Measurements from ENCODE around the gene RPS3. TPM values are rescaled to one million over a fixed set of nuclear protein-coding genes. Genes with fewer than 3 reads are reported as not detected.
"Not testable (repeated sequence)": the region's sequence is repeated elsewhere in the genome, so short reads cannot be mapped to it uniquely, and the experiment has no call there.

Gene RPS3
- total RNA-seq, 1 experiment from 2014 or later: 4,109 TPM

DNA sequence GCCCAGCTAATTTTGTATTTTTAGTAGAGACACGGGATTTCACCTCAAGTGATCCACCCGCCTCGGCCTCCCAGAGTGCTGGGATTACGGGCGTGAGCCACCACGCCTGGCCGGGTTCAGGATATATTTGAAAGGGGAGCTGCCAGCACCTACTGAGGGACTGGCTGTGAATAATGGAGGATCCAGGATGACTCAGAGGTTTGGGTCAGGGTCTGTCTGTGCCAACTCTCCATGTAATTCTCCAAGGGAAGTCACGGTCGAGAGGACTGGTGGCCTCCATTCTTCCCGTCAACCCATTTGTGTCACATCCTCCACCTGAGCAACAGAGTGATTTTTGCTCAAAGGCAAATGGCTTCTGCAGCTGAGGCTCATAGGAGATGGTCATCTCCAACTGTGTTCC is 44.3 kb upstream of the RPS3 start (continued):
- TF ChIP-seq, protein P1, sequence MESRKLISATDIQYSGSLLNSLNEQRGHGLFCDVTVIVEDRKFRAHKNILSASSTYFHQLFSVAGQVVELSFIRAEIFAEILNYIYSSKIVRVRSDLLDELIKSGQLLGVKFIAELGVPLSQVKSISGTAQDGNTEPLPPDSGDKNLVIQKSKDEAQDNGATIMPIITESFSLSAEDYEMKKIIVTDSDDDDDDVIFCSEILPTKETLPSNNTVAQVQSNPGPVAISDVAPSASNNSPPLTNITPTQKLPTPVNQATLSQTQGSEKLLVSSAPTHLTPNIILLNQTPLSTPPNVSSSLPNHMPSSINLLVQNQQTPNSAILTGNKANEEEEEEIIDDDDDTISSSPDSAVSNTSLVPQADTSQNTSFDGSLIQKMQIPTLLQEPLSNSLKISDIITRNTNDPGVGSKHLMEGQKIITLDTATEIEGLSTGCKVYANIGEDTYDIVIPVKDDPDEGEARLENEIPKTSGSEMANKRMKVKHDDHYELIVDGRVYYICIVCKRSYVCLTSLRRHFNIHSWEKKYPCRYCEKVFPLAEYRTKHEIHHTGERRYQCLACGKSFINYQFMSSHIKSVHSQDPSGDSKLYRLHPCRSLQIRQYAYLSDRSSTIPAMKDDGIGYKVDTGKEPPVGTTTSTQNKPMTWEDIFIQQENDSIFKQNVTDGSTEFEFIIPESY (IDR thresholded peaks at IDR 0.05; ENCODE audit: extremely low read depth, insufficient replicate concordance, low read length): no peak
- TF ChIP-seq EZH2 (IDR thresholded peaks at IDR 0.05): no peak

DNA sequence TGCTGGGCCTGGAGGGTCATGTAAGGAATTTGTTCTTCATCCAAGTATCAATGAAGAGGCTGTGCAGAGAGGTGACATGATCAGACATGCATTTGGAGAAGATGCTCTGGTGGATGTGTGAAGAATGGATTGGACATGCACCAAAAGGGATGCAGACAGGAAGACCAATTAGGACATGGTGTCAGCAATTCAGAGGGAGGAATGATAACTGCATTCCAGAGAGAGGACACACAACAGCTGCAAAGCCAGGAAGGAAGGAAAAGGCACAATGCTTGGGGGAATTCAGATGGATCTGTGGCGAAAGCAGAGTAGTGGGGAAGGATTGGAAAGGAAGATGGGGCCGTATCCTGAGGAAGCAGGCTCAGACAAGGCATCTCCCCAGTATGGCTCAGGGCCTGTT is 42.7 kb upstream of the RPS3 start:
- no peak overlapping the region for H3K27ac ChIP-seq (ENCODE audit: low read depth, low read length)
- no peak overlapping the region for H2AFZ ChIP-seq (ENCODE audit: low read depth, low read length, poor library complexity, severe bottlenecking)
- peaks cover 6 to 31% of the 10 kb centered on the region in 2 experiments; a peak in 2 of 4 replicates for H3K4me1 ChIP-seq (ENCODE audit: control insufficient read depth in 1 of 2, insufficient read depth in 2 of 2, low read length in 2 of 2)
- CTCF ChIA-PET: interaction anchor here (1.8 kb wide), 1 partner anchor 16 kb away, joined by 4 read pairs; no protein-coding TSS in a partner anchor
- H3K36me3 ChIP-seq (ENCODE audit: control insufficient read depth in 1 of 2, insufficient read depth in 2 of 2, low read length in 2 of 2): no peaks in the 10 kb centered on the region
- H4K20me1 ChIP-seq (ENCODE audit: insufficient read depth): no peaks in the 10 kb centered on the region
- DNase-seq (ENCODE audit: low read depth, low spot score) (no peak), ATAC-seq (no peak)
- intact Hi-C loops (cut with micrococcal nuclease): no loop called here
- POLR2A ChIA-PET: interaction anchor here (0.7 kb wide), 1 partner anchor 16 kb away, joined by 3 read pairs; no protein-coding TSS in a partner anchor
- BruUV-seq (replicated peaks): no TSS peak
- no peak overlapping the region for H3K4me2 ChIP-seq (ENCODE audit: low read length)
- no peaks in the 10 kb centered on the region for H3K9me3 ChIP-seq (ENCODE audit: control insufficient read depth in 1 of 2, insufficient read depth in 1 of 2, low read depth in 1 of 2, low read length in 2 of 2)
- no peaks in the 10 kb centered on the region for H3K79me2 ChIP-seq (ENCODE audit: insufficient read depth, low read length)
- H3K9me2 ChIP-seq (ENCODE audit: insufficient read depth): no peaks in the 10 kb centered on the region
- no peak overlapping the region for H3K4me3 ChIP-seq (replicated peaks in 1 of 2; ENCODE audit: low read depth in 1 of 2, low read length in 2 of 2)
- H3K9ac ChIP-seq (ENCODE audit: low read length): no peak overlapping the region
- TF ChIP-seq, protein P1 (IDR thresholded peaks at IDR 0.05; ENCODE audit: extremely low read depth, insufficient replicate concordance, low read length): no peak
- TF ChIP-seq ZNF274 (IDR thresholded peaks at IDR 0.05; ENCODE audit: low read depth, low read length) (no peak), SRF (IDR thresholded peaks at IDR 0.05; ENCODE audit: low read depth) (no peak), POLR2AphosphoS5 (IDR thresholded peaks at IDR 0.05; ENCODE audit: low read depth, low read length) (no peak), SIN3A (IDR thresholded peaks at IDR 0.05; ENCODE audit: low read depth) (no peak)
- RAD21 ChIA-PET (ENCODE audit: low non-redundant PET in 1 of 2, low total read pairs in 2 of 2, uncharacterized antibody in 2 of 2, unreplicated experiment in 2 of 2): no interaction called here
- no peaks in the 10 kb centered on the region for H3K27me3 ChIP-seq (ENCODE audit: insufficient read depth, low read length)

DNA sequence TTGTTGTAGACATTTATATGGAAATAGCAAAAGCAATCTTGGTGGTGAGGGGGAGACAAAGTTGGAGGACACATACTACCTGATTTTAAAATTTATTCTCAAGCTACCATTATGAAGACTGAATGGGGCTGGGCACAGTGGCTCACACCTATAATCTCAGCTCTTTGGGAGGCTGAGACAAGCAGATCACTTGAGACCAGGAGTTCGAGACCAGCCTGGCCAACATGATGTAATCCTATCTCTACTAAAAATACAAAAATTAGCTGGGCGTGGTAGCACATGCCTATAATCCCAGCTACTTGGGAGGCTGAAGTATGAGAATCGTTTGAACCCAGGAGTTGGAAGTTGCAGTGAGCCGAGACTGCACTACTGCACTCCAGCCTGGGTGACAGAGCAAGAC is 37.0 kb upstream of the RPS3 start:
- POLR2A ChIA-PET: interaction anchor here (0.7 to 1.2 kb wide), 2 partner anchors 19 to 105 kb away, joined by 3 to 5 read pairs; no protein-coding TSS in a partner anchor
- H3K79me2 ChIP-seq (ENCODE audit: insufficient read depth, low read length); H2AFZ ChIP-seq (ENCODE audit: low read depth, low read length, poor library complexity, severe bottlenecking); DNase-seq (ENCODE audit: low read depth, low spot score); intact Hi-C loops (cut with micrococcal nuclease); RAD21 ChIA-PET (ENCODE audit: low non-redundant PET in 1 of 2, low total read pairs in 2 of 2, uncharacterized antibody in 2 of 2, unreplicated experiment in 2 of 2); ATAC-seq; H3K4me1 ChIP-seq (ENCODE audit: control insufficient read depth in 1 of 2, insufficient read depth in 2 of 2, low read length in 2 of 2); H3K9ac ChIP-seq (ENCODE audit: low read length); H3K27ac ChIP-seq (ENCODE audit: low read depth, low read length); H3K4me2 ChIP-seq (ENCODE audit: low read length); H3K9me2 ChIP-seq (ENCODE audit: insufficient read depth); H3K27me3 ChIP-seq (ENCODE audit: insufficient read depth, low read length); BruUV-seq (replicated peaks); H3K4me3 ChIP-seq (replicated peaks in 1 of 2; ENCODE audit: low read depth in 1 of 2, low read length in 2 of 2); H3K36me3 ChIP-seq (ENCODE audit: control insufficient read depth in 1 of 2, insufficient read depth in 2 of 2, low read length in 2 of 2); H4K20me1 ChIP-seq (ENCODE audit: insufficient read depth); H3K9me3 ChIP-seq (ENCODE audit: control insufficient read depth in 1 of 2, insufficient read depth in 1 of 2, low read depth in 1 of 2, low read length in 2 of 2): not testable (repeated sequence)
- CTCF ChIA-PET: interaction anchor here (0.7 kb wide), 1 partner anchor 82 kb away, joined by 3 read pairs; no protein-coding TSS in a partner anchor
